Heart right ventricle (tissue), 16 donors: Measurements from ENCODE around the gene ATP11B. TPM values are rescaled to one million over a fixed set of nuclear protein-coding genes. Genes with fewer than 3 reads are reported as not detected.
"Not testable (repeated sequence)": the region's sequence is repeated elsewhere in the genome, so short reads cannot be mapped to it uniquely, and the experiment has no call there.

Source experiments
- ATAC-seq, 8 donors: fragments of 200-7000 bp; cut with Tn5 transposase; one replicate each; pipeline ENCODE4 v1.9.1; 2020; ENCODE audit warnings: mild to moderate bottlenecking in 8 of 8, moderate library complexity in 8 of 8, moderate number of reproducible peaks in 1 of 8
- DNase-seq, 2 donors: peaks; one replicate each; pipeline ENCODE4 v3.0.0-alpha.2; 2020
- H3K27ac ChIP-seq, 10 donors: fragments of 200-600 bp; sonication (generic) in 2 of 10; one replicate each; pipeline versions ENCODE4 v1.5.0 to v1.8.0; 2020 to 2022; ENCODE audit warnings: mild to moderate bottlenecking in 3 of 10
- H3K27me3 ChIP-seq, 7 donors: fragments of 200-600 bp; one replicate each; pipeline ENCODE4 v1.8.0; 2021 to 2022; ENCODE audit warnings: mild to moderate bottlenecking in 2 of 7
- H3K36me3 ChIP-seq, 9 donors: fragments of 200-600 bp; sonication (generic) in 1 of 9; one replicate each; pipeline versions ENCODE4 v1.5.0 to v1.8.0; 2020 to 2022; ENCODE audit warnings: mild to moderate bottlenecking in 2 of 9
- H3K4me1 ChIP-seq, 9 donors: fragments of 200-600 bp; sonication (generic) in 1 of 9; one replicate each; pipeline versions ENCODE4 v1.5.0 to v1.8.0; 2020 to 2022; ENCODE audit warnings: mild to moderate bottlenecking in 4 of 9
- H3K4me3 ChIP-seq, 10 donors: fragments of 200-600 bp; sonication (generic) in 2 of 10; one replicate each; pipeline versions ENCODE4 v1.5.0 to v1.8.0; 2020 to 2022; ENCODE audit warnings: mild to moderate bottlenecking in 7 of 10, moderate library complexity in 2 of 10
- H3K9me3 ChIP-seq, 11 donors: fragments of 200-600 bp in 10 of 11; sonication (generic) in 2 of 11; one replicate each; pipeline versions ENCODE4 v1.5.0 to v1.8.0; 2013 to 2022; ENCODE audit warnings: mild to moderate bottlenecking in 2 of 11, control low read depth in 1 of 11, moderate library complexity in 1 of 11
- CTCF ChIP-seq, 9 donors: fragments of 200-600 bp; sonication (generic) in 2 of 9; IDR thresholded peaks; one replicate each; pipeline versions ENCODE4 v1.5.0 to v1.8.0; 2021 to 2022; ENCODE audit warnings: antibody characterized with exemption in 9 of 9, mild to moderate bottlenecking in 5 of 9, moderate library complexity in 1 of 9
- WGBS, 2 donors: extraction: QIAGEN DNeasy Blood & Tissue Kit; methylation state at CpG; one replicate each; pipeline ENCODE4 v1.1.7; 2013; ENCODE audit warnings: inconsistent platforms in 1 of 2; 5-methylcytosine and 5-hydroxymethylcytosine counted together
- intact Hi-C, 10 donors: fragments of 100-400 bp; cut with DNase I; formaldehyde crosslinking; loops; one replicate each; pipeline versions ENCODE4 v1.11.1 to v1.14.2; 2022
- polyA plus RNA-seq, 2 donors: library from polyadenylated mRNA; stranded (reverse); fragments of 200-250 nt; gene quantifications; one replicate each; pipeline ENCODE4 v1.2.3, GENCODE V29; 2013
- total RNA-seq, 10 donors: library from RNA; stranded (reverse); fragmentation: NEBNext Ultra II Directional in 3 of 10; extraction: Animal tissue kit (Norgen Biotek cat#: 25700) in 3 of 10; gene quantifications; one replicate each; pipeline versions ENCODE4 v1.2.1 to v1.2.4, GENCODE V29; 2021 to 2023
- donor health status: Arrhythmogenic right ventricular cardiomyopathy.
- donor health status: ischemic (EF 13 %, LVEDD 7.1; RV severe dilation, severe dysfunction).
- donor health status: healthy with polysubstance abuse.
- donor health status: DM: no; HTN: yes; CAD: no.
- donor health status: DM: no; HTN: no; CAD: no.
- donor health status: ischemic (EF 25% LVEDD 6.9; RV normal size, moderate dysfunction).
- donor health status: ischemic (EF 25% LVEDD 5.7; RV mildly dilated, moderate dysfunction).
- donor health status: healthy.
- donor health status: DM: yes; HTN: yes; CAD: no.
- donor health status: Ischemic cardiomyopathy.
- donor health status: ischemic (EF 35%, LVEDD 5.7; RV mildly dilated, moderate dysfunction).
- donor health status: nonischemic (EF 11% LVEDD 7.7; RV severe dilation, severe dysfunction).
- donor health status: DM: yes; HTN: yes; CAD: no.
- donor health status: PGD.
- donor health status: ischemic (EF 29% LVEDD 5.4; RV normal size, mild dysfunction).
- donor health status: nonischemic (EF 23%, LVEDD 6.1; RV moderate dilation, normal function).

Gene ATP11B
- total and polyA plus RNA-seq, 12 donors, result 5.3 to 47.8 (median 36.8) TPM

GRCh38 chr3:182794455-182795388 lies 1.4 kb downstream of the ATP11B start:
- Histone ChIP-seq H3K4me1 (peaks cover 0 to 49% (median 36%) of the 10 kb centered on the region in 9 donors), H3K27me3 (no peaks in the 10 kb centered on the region), H3K9me3 (no peaks in the 10 kb centered on the region), H3K36me3 (peaks cover 0 to 2% (median 0%) of the 10 kb centered on the region in 9 donors), H3K27ac (peak overlapping the region in 9 of 10 donors; percentile 90 to 97 (median 93)), H3K4me3 (peak overlapping the region; percentile 78 to 96 (median 88))
- DNase-seq, result no peak
- intact Hi-C loops, result loop anchor here in 2 of 10 donors (5.0 kb wide), 3 partner anchors 33 to 183 kb away; no protein-coding TSS in a partner anchor
- no peak for TF ChIP-seq CTCF (IDR thresholded peaks at IDR 0.05)
- ATAC-seq, result peak in 1 of 8 donors; percentile 30
- WGBS, 2 donors, result 3% methylated on average over 13 of the region's 13 CpGs

GRCh38 chr3:182795389-182795782 lies 2.1 kb downstream of the ATP11B start:
- Histone ChIP-seq H3K36me3 (peaks cover 0 to 5% (median 0%) of the 10 kb centered on the region in 9 donors), H3K27ac (peak overlapping the region in 6 of 10 donors; percentile 90 to 96 (median 92)), H3K9me3 (no peaks in the 10 kb centered on the region), H3K4me3 (peak overlapping the region in 7 of 10 donors; percentile 78 to 96 (median 90)), H3K4me1 (peaks cover 0 to 49% (median 36%) of the 10 kb centered on the region in 9 donors), H3K27me3 (no peaks in the 10 kb centered on the region)
- TF ChIP-seq CTCF (IDR thresholded peaks at IDR 0.05), result no peak
- no peak for ATAC-seq
- DNase-seq, result no peak
- 37 to 38% methylated on average over 3 of the region's 3 CpGs for WGBS, 2 donors
- intact Hi-C loops, result loop anchor here in 1 of 10 donors (5.0 kb wide), 1 partner anchor 42 kb away; no protein-coding TSS in a partner anchor

DNA sequence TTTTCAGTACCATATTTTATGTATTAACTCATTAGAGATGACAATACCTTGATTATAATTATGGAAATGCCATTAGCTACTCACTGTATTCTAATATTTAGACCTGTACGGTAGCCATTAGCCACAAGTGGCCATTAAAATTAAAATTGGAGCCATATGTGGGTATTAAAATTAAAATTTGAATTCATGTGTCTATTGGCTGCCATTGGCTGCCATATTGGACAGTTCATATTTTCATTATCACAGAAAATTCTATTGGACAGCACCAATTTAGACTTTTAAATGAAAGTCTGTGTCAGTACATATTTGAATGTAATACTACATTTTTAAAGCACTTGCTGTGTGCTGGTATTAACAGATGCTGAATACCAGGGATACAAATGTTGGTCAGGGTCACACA lies 3.0 kb downstream of the ATP11B start:
- no peak for ATAC-seq
- no peaks in the 10 kb centered on the region for H3K9me3 ChIP-seq
- TF ChIP-seq CTCF (IDR thresholded peaks at IDR 0.05), result no peak
- intact Hi-C loops, result loop anchor here in 1 of 10 donors (5.0 kb wide), 1 partner anchor 41 kb away; no protein-coding TSS in a partner anchor
- no peak for DNase-seq
- no peak overlapping the region for H3K27ac ChIP-seq
- H3K36me3 ChIP-seq, result peaks cover 0 to 5% (median 0%) of the 10 kb centered on the region in 9 donors
- H3K27me3 ChIP-seq, result no peaks in the 10 kb centered on the region
- H3K4me1 ChIP-seq, result peaks cover 0 to 49% (median 36%) of the 10 kb centered on the region in 9 donors
- no peak overlapping the region for H3K4me3 ChIP-seq
- 93 to 98% methylated on average over 1 of the region's 1 CpG for WGBS, 2 donors

DNA sequence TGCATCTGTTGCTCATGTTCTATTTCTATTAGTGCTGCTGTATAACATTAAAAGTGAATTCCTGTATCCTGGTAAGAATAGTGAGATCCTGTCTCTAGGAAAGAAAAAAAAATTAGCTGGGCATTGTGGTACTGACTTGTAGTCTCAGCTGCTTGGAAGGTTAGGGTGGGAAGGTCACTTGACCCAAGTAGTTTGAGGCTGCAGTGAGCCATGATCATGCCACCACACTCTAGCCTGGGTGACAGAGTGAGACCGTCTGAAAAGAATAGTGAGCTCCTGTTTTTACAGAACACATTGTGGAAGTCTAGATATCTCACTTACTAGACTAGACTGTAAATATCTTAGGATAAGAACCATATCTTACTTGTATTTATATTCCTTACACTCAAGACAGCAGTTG lies 4.6 kb downstream of the ATP11B start:
- WGBS, 2 donors, result 48 to 67% methylated on average over 1 of the region's 1 CpG
- no peak for ATAC-seq
- no peaks in the 10 kb centered on the region for H3K9me3 ChIP-seq
- H3K4me1 ChIP-seq, result peaks cover 5 to 57% (median 45%) of the 10 kb centered on the region in 9 donors
- TF ChIP-seq CTCF (IDR thresholded peaks at IDR 0.05), result no peak
- no peak for DNase-seq
- H3K27me3 ChIP-seq, result no peaks in the 10 kb centered on the region
- intact Hi-C loops, result loop anchor here in 1 of 10 donors (5.0 kb wide), 1 partner anchor 39 kb away; no protein-coding TSS in a partner anchor
- H3K36me3 ChIP-seq, result peaks cover 0 to 5% (median 0%) of the 10 kb centered on the region in 9 donors
- no peak overlapping the region for H3K27ac ChIP-seq
- H3K4me3 ChIP-seq, result no peak overlapping the region

DNA sequence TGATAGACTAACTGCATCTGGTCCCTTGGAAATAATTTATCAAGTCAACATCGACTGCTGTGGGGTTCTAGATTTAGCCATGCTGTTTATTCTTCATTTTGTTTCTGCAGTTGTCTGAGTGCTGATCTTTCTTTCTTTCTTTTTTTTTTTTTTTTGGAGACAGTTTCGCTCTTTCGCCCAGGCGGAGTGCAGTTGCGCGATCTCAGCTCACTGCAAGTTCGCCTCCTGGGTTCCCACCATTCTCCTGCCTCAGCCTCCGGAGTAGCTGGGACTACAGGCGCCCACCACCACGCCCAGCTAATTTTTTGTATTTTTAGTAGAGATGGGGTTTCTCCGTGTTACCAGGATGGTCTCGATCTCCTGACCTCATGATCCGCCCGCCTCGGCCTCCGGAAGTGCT lies 5.8 kb downstream of the ATP11B start:
- intact Hi-C loops, result loop anchor here in 1 of 10 donors (5.0 kb wide), 1 partner anchor 38 kb away; no protein-coding TSS in a partner anchor
- not testable (repeated sequence) for H3K36me3 ChIP-seq, H3K27ac ChIP-seq, DNase-seq, ATAC-seq, H3K4me3 ChIP-seq, H3K9me3 ChIP-seq, H3K27me3 ChIP-seq
- WGBS, 2 donors, result 93 to 95% methylated on average over 16 of the region's 16 CpGs
- peaks cover 5 to 70% (median 52%) of the 10 kb centered on the region in 9 donors for H3K4me1 ChIP-seq
